Choroid plexus epithelial cell (primary cell): Measurements from ENCODE around the gene FBH1.

Source experiments
- DNase-seq: peaks from one replicate; pipeline ENCODE4 v3.0.0-alpha.2; 2010; ENCODE audit warnings: low read depth
- H3K4me3 ChIP-seq: 2 replicates; pipeline ENCODE4 v1.5.1; 2011; ENCODE audit warnings: low read depth, mild to moderate bottlenecking, control low read depth, low read length, moderate library complexity
- TF ChIP-seq, protein P1 (sequence below): conservative IDR thresholded peaks from 2 replicates; pipeline ENCODE4 v1.5.1; 2011; ENCODE audit warnings: low read depth, mild to moderate bottlenecking, control low read depth, inconsistent platforms, low read length, moderate library complexity

The FBH1 gene

DNA sequence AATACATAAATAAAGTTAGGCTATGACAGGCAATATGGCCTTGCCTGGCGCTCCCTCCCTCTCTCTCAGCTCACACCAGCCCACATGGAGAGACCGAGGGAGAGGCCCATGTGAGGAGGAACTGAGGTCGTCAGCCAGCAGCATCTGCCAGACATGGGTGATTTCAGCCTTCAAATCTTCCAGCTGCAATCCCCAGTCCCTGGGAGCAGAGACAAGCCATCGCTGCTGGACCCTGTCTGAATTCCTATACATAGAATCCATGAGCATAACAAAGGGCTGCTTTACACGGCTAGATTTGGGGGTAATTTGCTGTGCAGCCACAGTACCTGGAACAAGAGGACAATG, 35.9 kb upstream of the FBH1 start:
- no peak overlapping the region for H3K4me3 ChIP-seq
- TF ChIP-seq, protein P1, sequence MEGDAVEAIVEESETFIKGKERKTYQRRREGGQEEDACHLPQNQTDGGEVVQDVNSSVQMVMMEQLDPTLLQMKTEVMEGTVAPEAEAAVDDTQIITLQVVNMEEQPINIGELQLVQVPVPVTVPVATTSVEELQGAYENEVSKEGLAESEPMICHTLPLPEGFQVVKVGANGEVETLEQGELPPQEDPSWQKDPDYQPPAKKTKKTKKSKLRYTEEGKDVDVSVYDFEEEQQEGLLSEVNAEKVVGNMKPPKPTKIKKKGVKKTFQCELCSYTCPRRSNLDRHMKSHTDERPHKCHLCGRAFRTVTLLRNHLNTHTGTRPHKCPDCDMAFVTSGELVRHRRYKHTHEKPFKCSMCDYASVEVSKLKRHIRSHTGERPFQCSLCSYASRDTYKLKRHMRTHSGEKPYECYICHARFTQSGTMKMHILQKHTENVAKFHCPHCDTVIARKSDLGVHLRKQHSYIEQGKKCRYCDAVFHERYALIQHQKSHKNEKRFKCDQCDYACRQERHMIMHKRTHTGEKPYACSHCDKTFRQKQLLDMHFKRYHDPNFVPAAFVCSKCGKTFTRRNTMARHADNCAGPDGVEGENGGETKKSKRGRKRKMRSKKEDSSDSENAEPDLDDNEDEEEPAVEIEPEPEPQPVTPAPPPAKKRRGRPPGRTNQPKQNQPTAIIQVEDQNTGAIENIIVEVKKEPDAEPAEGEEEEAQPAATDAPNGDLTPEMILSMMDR, result no peak
- no peak for DNase-seq

DNA sequence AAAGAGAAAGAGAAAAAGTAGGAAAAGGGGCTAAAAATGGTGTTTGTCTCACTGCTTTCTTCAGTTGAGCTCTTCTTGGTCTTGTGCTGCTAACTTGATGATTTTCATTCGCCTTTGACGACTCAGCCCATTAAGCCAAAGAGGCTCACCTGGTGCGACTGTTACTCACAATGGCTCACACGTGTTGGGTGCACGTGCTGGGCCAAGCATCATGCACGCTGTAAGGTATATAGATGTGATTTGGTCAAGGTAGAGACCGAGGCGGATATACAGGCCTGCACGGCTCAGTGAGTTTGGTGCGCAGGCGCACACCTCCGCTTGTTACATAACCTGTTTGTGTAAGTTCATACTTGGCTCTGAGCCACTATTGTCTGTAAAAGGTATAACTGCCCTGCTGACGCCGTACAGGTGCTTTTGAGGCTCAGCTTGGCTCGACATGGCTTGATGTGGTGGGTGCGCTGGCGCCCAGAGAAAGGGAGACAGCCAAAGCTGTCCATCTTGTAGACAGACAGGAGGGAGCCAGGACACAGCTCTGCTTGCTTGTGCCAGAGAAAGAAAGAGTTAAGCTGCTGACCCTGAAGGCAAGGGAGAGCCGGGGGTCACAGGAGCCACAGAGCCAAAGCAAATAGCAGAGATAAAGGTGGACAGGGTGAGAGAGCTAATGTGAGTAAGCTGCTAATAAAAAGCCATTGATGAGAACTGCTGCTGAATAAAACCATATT, 33.9 kb upstream of the FBH1 start:
- DNase-seq, result no peak
- TF ChIP-seq, protein P1, result no peak
- no peak overlapping the region for H3K4me3 ChIP-seq

DNA sequence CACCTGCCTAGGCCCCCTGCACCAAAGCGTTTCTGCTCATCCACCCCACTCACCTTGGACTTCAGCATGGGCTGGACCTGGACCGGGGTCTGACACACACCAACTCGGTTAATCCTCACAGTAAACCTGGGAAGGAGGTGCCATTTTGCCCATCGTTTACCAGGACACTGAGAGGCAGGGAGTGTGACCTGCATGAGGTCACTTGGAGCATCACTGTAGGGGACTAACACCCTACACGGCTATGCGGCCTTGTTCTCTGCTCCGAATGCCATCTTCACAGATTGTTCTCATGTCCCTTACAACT, 33.4 kb upstream of the FBH1 start:
- TF ChIP-seq, protein P1, result no peak
- no peak for DNase-seq
- no peak overlapping the region for H3K4me3 ChIP-seq

DNA sequence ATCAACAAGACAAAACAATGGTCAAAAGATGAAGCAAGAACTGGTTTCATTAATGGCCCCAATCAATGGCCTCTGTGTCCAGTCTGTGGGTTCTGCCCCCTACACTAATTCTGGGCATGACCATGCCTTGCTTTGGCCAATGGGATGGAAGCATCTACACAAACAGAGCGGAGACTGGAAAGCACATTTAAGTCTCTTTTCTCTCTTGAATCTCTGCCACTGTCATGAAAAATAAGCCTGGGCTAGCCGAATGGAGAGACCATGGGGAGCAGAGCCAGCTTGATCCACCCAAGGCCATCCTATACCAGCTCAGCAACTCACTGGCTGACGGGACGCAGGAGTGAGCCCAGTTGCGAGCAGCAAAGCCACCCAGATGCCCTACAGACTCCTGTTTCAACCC, 31.2 kb upstream of the FBH1 start:
- no peak for DNase-seq
- TF ChIP-seq, protein P1, result no peak
- H3K4me3 ChIP-seq, result no peak overlapping the region

DNA sequence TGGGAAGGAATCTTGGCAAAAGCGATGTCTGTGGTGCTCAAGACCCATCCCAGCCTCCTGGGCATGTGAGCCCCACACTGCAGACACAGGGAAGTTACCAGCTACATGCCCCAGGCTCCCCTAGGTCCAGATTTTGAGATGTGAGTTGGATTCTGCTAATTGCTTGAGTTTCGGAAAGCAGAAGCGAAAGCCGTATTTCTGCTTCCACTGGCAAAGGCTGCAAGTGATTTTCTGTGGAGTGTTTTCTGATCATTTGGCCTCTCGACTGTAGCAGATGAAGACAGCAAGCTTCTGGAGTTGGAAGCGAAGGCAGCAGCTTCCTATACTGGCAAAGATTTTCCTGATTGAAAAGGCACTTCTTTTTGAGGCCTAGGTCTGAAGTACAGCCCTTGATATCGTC, 30.0 kb upstream of the FBH1 start:
- no peak for DNase-seq
- TF ChIP-seq, protein P1, result no peak

DNA sequence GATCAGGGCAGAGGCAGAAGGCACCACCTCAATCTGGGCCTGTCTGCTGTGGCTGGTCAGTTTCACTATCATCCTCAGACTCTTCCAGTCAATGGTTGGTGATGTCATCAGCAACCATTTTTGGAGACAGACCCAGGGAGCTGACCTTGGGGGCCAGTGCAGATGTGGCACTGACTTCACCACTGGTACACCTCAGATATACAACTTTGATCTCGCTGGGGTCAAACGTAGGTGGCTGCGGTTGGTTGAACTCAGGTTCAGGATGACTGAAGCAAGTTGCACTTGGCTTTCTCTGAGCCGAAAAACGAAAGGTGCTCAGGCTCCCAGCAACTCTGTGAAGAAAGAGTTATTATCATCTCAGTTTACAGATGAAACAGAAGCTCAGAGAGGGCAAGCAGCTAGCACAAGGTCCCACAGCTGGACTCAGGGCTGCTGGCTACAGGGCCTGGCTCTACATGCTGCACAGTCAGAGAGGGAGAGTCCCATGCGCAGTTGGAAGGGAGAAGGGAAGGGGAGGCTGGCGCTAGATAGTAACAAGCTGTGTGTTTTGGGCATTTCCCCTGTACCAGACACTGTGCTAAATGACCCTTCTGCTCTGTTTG, 27.6 kb upstream of the FBH1 start:
- TF ChIP-seq, protein P1, result no peak
- DNase-seq, result peak; percentile 17
- H3K4me3 ChIP-seq, result no peak overlapping the region

More for the DNA sequence above, 30.0 kb upstream of the FBH1 start:
- H3K4me3 ChIP-seq, result no peak overlapping the region
